ENCODE data around the gene NCR3LG1. TPM values are rescaled to one million over a fixed set of nuclear protein-coding genes. Genes with fewer than 3 reads are reported as not detected.

Gene NCR3LG1
- total and polyA plus RNA-seq, 9 of the 15 experiments (the other 6 are each of a cell fraction or from before 2014, with no cell fraction given) = 4.1 to 39.8 (median 25.1) TPM

- peak; percentile 45; the same call in 1 of the 2 replicates for TF ChIP-seq ZNF592 (IDR thresholded peaks at IDR 0.05)
- no peak for TF ChIP-seq RBM14 (IDR thresholded peaks at IDR 0.05; ENCODE audit: borderline replicate concordance, insufficient read depth, low read depth, low read length)
- TF ChIP-seq ILF3 (IDR thresholded peaks at IDR 0.05; ENCODE audit: borderline replicate concordance) = no peak
- TF ChIP-seq NR3C1 (CRISPR knock-in tag; IDR thresholded peaks at IDR 0.05) = peak; percentile 76; the same call in 1 of the 2 replicates
- no peak for TF ChIP-seq CTCF (IDR thresholded peaks at IDR 0.05 in 2 of 3, conservative IDR thresholded peaks at IDR 0.05 in 1 of 3; ENCODE audit: insufficient read depth in 2 of 3, low read depth in 1 of 3, low read length in 3 of 3)
- peak; percentile 19; the same call in 1 of the 2 replicates for TF ChIP-seq RNF2 (IDR thresholded peaks at IDR 0.05)
- peak; percentile 41 for TF ChIP-seq PML (IDR thresholded peaks at IDR 0.05; ENCODE audit: low read length)
- no peak for TF ChIP-seq CEBPG (CRISPR knock-in tag; IDR thresholded peaks at IDR 0.05)
- TF ChIP-seq CEBPG (tag; conservative IDR thresholded peaks at IDR 0.05 in 1 of 2, IDR thresholded peaks at IDR 0.05 in 1 of 2) = no peak
- peak; percentile 82 for TF ChIP-seq RBBP5 (IDR thresholded peaks at IDR 0.05; ENCODE audit: borderline replicate concordance, insufficient read depth, low read length, poor library complexity, severe bottlenecking)
- no peak for TF ChIP-seq HEY1 (CRISPR knock-in tag; IDR thresholded peaks at IDR 0.05; ENCODE audit: borderline replicate concordance)
- peak; percentile 61 for TF ChIP-seq NCOR1 (IDR thresholded peaks at IDR 0.05)
- TF ChIP-seq SIN3B (IDR thresholded peaks at IDR 0.05; ENCODE audit: low read depth) = peak; percentile 26; the same call in 1 of the 2 replicates
- no peak for TF ChIP-seq KAT8 (IDR thresholded peaks at IDR 0.05; ENCODE audit: low read depth)
- no peak for TF ChIP-seq KHSRP (IDR thresholded peaks at IDR 0.05)
- TF ChIP-seq ZHX1 (conservative IDR thresholded peaks at IDR 0.05; ENCODE audit: low read length) = 0 out of 2 replicates have a peak, but pooled peaks have one; percentile 29
- peak; percentile 79; the same call in 1 of the 2 replicates for TF ChIP-seq CREB1 (IDR thresholded peaks at IDR 0.05)
- TF ChIP-seq CREB1 (CRISPR knock-in tag; IDR thresholded peaks at IDR 0.05) = peak; percentile 67
Measured at GRCh38 chr11:17352950-17353820, 1.6 kb downstream of the NCR3LG1 start (continued).

Measured in K562 (cell line).